K562 (cell line): ENCODE results near the gene DHX36.

Source experiments
- ATF4 ChIP-seq: fragments of 450-650 bp; formaldehyde crosslinking; IDR thresholded peaks from 2 replicates; pipeline ENCODE4 v1.4.0; 2022; ENCODE audit warnings: mild to moderate bottlenecking, moderate library complexity
- BCL6 ChIP-seq: fragments of 250-450 bp; sonication (Bioruptor Pico); IDR thresholded peaks from 2 replicates; pipeline ENCODE4 v1.4.0; 2020
- CBX5 ChIP-seq: IDR thresholded peaks from 2 replicates; pipeline ENCODE4 v1.6.1; 2014; ENCODE audit warnings: low read depth, borderline replicate concordance
- CTCF ChIP-seq, 3 experiments: IDR thresholded peaks in 2 of 3; conservative IDR thresholded peaks in 1 of 3; 2 replicates each; pipeline ENCODE4 v1.5.1; 2011 to 2012; ENCODE audit warnings: low read length in 3 of 3, mild to moderate bottlenecking in 3 of 3, control low read depth in 2 of 3, improper control_type of control experiment in 1 of 3, inconsistent platforms in 1 of 3, low read depth in 1 of 3, mixed read lengths in 1 of 3, moderate library complexity in 1 of 3; ENCODE audit not compliant: insufficient read depth in 2 of 3
- MAZ ChIP-seq, 2 experiments: fragments of 450-650 bp in 1 of 2; sonication (generic) in 1 of 2; formaldehyde crosslinking; IDR thresholded peaks in 1 of 2; conservative IDR thresholded peaks in 1 of 2; 2 replicates each; pipeline versions ENCODE4 v1.4.0 to v1.5.0; 2020; ENCODE audit warnings: mild to moderate bottlenecking in 1 of 2, missing genetic modification reagents in 1 of 2
- RBM22 ChIP-seq: fragments of 200-400 bp; formaldehyde crosslinking; IDR thresholded peaks from 2 replicates; pipeline ENCODE4 v1.6.1; 2018; ENCODE audit warnings: low read length, low read depth; ENCODE audit not compliant: poor library complexity, severe bottlenecking
- ZFP36 ChIP-seq: fragments of 150-350 bp; IDR thresholded peaks from 2 replicates; pipeline ENCODE4 v1.6.1; 2018; ENCODE audit warnings: low read length, low read depth; ENCODE audit not compliant: partially characterized antibody
- ZNF445 ChIP-seq: fragments of 250-450 bp; sonication (Bioruptor Pico); IDR thresholded peaks from 2 replicates; pipeline ENCODE4 v1.4.0; 2020; ENCODE audit warnings: low read depth, mild to moderate bottlenecking, moderate library complexity

- TF ChIP-seq CTCF (IDR thresholded peaks at IDR 0.05 in 2 of 3, conservative IDR thresholded peaks at IDR 0.05 in 1 of 3; ENCODE audit: insufficient read depth in 2 of 3, low read depth in 1 of 3, low read length in 3 of 3) (no peak), ATF4 (CRISPR knock-in tag) (no peak), RBM22 (no peak), MAZ (CRISPR knock-in tag; conservative IDR thresholded peaks at IDR 0.05 in 1 of 2, IDR thresholded peaks at IDR 0.05 in 1 of 2) (no peak), BCL6 (CRISPR knock-in tag) (no peak), CBX5 (no peak), ZFP36 (no peak), ZNF445 (no peak)
Measured at GRCh38 chr3:154225536-154225935, 98.8 kb downstream of the DHX36 start.
